ENCODE data around the gene APCDD1.
A peak's percentile ranks its signal among the peaks of the same experiment; 100 is the strongest.
"Not testable (repeated sequence)": the region's sequence is repeated elsewhere in the genome, so short reads cannot be mapped to it uniquely, and the experiment has no call there.

The APCDD1 gene

DNA sequence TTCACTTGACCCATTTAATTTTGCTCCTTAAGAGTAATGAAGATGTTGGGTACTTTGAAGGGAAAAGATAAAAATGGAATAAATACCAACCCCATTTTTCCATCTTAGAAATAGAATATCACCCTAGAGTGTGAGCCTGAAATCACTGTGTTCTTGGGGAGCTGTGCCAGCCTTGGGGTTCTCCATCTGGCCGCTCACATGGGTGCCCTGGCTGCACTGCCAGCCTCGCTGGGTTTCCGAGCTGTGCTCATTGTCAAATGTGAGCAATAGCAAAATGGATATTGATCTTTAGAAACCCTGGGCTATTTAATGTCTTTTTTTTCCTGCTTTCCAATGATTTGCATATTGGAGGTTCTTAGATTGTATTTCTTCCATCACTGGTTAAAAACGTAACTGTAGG is 9.3 kb downstream of the APCDD1 start:
- no peak for DNase-seq

DNA sequence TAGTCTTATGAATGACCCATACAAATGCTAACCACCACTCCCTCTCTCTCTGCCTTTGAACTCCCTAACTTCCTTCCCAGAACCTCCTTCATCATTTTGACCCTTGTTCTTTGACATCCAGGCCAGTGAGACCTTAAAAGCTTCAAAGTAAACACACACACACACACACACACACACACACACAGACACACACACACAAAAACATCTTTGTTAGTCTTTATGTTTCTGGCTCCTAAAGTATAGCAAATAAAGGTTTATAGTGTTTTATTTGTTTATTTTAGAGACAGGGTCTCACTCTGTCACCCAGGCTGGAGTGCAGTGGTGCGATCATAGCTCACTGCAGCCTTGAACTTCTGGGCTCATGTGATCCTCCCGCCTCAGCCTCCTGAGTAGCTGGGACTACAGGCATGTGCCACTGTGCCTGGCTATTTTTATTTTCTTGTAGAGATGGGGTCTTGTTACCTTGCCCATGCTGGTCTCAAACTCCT is 9.8 kb downstream of the APCDD1 start:
- DNase-seq = not testable (repeated sequence)

DNA sequence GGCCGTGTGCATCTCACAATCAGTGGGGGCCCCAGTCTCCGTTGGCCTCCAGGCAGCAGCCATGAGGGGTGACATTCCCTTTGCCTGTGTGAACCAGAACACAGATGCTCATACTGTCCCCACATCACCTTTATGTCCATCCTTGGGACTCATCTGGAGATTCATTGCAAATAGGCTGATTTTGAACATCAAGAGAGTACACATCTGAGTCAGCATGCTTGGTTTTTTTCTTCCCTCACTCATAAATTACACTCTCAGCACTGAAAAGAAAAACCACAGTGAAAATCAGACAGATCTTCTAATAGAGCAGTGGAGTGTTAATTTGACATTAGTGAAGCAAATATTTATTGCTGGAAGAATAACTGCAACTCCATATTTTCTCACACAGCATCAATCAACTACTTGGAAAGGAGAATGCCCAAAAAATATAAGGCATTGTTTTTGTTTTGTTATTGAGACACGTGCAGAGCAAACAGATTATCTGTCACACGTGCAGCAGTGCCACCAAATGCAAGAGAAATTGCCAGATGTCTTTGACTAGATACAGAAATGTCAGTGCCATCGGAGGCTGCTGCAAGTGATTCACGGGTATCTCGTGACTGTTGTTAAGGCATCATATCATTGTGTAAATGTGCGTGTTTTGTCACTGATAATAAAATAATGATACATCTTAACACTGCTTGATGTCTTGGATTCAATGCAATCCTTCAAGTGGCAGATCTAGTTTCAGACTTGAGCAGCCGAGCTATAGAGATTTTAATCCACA is 10.9 kb downstream of the APCDD1 start:
- DNase-seq = no peak

DNA sequence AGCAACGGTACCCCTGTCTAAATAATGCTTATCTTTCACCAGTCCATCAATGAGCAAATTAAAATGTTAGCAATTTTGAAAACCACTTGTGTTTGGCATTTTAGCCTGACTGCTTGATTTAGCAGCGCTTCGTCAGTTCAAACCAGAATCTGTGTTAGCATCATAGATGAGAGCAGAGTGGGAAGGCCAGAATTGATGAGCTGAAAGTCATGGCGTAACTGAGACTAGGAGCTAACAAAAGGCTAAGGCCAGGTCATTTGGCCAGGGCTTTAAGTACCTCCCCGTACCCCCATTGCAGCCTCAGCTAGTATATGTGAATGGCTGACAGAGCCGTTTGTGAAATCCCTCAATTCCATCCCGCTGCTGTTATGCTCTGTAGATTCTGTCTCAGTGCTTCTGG is 16.0 kb downstream of the APCDD1 start:
- DNase-seq = no peak

DNA sequence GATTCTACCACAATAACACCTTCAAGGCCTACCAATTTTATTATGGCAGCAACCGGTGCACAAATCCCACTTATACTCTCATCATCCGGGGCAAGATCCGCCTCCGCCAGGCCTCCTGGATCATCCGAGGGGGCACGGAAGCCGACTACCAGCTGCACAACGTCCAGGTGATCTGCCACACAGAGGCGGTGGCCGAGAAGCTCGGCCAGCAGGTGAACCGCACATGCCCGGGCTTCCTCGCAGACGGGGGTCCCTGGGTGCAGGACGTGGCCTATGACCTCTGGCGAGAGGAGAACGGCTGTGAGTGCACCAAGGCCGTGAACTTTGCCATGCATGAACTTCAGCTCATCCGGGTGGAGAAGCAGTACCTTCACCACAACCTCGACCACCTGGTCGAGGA is 17.1 kb downstream of the APCDD1 start:
- no peak for DNase-seq

DNA sequence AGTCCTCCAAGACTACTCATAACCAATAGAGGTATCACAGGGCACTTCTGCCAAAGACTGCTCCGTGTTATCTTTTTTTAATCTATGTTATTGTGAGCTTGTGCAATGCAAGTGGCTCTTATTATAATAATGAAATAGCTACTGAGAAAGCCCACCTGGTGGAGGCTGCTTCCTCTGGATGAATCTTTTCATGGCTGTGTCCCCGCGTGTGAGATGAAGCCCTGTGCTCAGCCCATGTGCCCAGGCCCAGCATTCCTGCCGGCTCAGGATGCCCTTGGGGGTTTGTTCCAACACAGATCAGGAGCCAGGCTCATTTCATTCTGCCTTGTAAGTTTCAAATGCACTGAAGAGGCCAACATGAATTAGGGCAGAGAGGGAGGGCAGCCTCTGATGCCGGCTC is 18.7 kb downstream of the APCDD1 start:
- DNase-seq = no peak

DNA sequence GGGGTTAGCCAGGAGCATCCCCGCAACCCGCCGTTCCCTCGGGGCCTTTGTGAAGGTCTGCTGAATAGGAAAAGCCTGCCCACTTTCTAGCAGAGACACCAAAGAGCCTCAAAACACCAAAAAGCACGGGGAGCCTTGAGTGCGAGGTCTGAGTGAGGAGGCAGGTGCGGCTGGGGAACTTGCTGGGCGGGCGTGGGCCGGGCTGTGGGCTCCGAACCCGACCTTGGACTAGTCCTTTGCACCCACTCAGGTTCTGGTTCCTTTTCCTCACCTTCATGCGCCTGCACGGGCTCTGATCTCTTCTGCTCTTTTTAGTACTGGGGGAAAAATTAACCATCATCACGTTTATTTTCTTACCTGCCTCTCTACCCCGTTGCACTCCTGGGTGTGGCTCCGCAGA is 19.9 kb downstream of the APCDD1 start:
- DNase-seq = no peak

DNA sequence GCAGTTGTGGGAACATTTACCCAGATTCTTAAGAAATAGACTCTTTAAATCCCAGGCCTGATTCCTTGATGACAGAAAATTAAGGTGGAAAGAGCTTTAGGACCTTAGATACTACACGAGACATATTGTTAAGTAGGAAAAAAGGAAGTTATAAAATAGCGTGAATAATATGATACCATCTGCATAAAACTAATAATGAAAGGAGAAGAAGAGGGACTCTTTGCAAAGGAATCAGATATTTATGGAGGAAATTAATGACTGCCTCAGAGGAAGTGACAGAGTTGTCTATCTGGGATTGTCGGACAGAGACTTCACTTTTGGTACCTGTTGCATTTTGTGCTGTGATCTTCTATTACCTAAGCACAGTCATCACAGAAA is 20.8 kb downstream of the APCDD1 start:
- no peak for DNase-seq

DNA sequence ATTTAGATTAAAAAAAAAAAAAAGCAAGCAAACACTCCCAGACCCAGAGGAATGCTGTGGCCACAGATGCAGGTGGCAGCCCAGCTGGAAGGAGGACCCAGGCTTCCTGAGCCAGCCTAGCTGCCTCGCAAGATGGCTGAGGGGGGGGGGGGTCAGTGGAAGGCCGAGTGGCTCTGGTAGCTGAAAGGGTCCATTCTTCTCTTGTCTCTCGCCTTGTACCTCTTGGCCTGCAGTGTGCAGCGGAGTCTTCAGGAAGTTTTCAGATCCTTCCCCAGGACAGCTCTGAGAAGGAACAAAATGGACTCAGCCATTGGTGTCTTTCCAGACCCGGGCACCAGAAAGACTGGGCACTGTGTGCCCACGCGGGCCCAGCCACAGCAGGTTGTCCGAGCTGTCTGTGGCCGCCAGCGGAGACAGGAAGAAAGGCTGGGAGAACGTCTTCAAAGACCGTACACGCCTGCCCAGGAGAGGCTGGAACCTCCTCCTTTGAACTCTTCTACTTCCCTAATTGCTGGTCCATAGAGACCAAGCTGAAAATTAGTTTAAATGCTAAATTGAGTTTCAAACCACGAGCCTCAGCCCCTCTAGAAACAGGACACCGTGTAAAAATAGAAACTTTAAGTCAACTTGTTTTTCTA is 21.3 kb downstream of the APCDD1 start:
- no peak for DNase-seq

DNA sequence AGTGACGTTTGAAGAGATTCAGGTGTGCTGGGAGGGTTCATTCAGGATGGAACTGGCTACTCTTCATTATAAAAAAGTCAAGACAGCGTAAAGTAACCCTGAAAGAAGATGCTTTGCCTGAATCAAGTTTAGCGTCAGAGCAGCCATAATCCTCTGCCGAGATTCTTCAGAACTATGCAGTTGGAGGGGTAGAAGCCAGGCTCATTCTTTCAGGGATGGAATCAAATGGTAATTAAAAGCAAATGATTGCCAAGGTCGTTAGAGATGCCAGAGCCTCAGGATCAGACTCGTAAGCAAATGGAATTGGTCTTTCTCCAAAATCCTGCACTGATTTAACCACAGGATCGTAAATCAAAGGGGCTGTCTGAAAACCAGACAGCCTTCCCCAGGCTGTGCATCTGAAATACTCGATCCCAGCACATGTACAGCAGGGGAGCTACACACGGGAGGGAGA is 21.9 kb downstream of the APCDD1 start:
- peak; percentile 61 for DNase-seq

DNA sequence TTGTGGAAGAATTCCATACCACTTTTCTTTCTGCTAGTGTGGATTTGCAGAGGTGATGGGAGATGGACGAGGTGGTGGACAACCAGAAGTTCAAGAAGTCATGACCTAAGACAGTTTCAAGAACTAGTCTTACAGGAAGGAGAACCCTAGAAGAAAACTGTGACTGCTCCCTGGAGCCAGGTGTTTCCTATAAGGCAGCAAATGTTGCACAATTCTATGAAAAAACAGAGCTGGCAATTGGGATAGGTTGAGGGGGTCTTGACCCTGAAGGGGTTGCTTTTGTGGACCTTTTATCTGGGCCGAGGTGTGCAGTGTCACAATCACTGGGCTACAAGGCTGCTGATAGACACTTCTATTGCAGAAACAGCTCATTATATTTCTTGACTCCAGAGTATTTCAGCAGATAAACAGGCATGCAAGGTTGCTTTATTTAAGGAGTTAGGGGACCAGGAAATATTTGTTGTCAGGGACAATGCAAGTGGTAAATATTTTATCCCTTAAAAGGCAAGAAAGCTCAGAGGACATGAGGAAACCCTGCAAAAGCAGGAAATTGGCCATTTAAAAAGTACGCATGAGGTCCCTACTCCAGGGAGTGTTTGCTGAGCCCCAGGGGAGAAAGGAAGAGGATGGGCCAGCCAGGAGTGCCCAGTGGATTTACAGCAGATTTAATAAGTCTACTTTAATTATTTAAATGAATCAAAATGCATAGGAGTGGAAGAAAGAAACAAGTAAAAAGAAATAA is 22.9 kb downstream of the APCDD1 start:
- DNase-seq = no peak

DNA sequence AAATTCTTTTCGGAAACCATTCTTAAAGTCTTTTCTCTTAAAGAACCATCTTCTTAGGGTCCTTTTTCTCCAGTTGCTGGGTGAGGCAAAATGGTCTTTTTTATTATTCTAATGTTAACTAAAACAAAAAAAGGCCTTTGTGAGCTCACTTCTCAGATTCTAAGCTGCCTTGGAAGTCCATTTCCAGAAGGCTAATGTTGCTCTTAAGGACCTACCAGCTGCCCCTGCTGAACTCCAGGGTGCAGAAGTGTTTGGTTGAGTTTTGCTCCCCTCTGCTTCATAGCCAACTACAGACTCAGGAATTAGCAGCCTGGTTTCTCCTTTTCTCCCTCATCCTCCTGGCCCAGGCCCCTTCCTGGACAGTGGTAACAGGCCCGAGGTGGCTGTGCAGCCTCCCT is 23.4 kb downstream of the APCDD1 start:
- no peak for DNase-seq

DNA sequence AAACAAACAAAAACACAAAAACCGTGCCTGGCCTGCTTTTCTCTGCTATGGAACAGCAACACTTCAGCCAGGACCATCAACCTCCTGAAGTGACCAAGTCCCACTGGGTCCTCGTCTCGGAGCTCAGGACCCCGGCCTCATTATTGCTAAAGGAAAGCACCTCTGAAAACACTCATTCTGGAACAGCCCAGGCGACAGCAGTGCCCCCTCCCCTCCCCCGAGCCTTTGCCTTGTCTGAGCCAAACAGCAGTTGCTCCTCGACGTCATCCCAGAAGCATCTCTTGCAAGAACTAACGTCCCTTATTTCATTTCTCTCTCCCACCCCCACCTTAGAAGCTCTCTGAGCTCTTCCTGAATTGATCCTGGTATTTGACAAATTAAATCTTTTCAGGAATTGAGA is 27.4 kb downstream of the APCDD1 start:
- peak; percentile 21 for DNase-seq

DNA sequence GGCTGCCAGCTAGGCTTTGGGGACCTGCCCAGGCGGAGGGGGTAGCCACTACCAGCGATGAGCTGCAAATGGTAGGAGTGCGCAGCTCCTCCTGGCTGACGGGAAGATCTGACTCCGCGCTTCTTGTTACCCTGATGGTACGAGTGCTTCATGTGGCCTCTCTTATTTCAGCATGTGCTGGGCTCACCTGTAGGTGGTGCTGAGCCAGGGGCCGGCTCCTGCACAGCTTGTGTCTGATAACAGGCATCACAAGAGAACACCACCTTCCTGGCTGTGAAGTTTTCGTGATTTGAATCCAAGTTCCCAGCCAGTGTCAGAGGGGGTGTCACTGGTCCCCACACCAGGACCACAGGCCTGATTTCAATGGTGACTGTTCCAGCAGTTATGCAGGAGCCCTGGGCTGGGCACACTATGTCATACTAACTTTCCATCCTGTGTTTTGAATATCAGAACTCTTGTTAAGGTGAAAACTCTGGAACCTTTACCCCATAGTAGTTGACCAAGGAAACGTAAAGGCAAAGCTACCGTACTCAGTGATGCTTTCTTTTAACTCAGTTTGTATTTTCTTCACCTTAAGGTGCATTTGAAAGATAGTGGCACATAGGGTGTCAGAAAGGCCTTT is 28.0 kb downstream of the APCDD1 start:
- DNase-seq = no peak

DNA sequence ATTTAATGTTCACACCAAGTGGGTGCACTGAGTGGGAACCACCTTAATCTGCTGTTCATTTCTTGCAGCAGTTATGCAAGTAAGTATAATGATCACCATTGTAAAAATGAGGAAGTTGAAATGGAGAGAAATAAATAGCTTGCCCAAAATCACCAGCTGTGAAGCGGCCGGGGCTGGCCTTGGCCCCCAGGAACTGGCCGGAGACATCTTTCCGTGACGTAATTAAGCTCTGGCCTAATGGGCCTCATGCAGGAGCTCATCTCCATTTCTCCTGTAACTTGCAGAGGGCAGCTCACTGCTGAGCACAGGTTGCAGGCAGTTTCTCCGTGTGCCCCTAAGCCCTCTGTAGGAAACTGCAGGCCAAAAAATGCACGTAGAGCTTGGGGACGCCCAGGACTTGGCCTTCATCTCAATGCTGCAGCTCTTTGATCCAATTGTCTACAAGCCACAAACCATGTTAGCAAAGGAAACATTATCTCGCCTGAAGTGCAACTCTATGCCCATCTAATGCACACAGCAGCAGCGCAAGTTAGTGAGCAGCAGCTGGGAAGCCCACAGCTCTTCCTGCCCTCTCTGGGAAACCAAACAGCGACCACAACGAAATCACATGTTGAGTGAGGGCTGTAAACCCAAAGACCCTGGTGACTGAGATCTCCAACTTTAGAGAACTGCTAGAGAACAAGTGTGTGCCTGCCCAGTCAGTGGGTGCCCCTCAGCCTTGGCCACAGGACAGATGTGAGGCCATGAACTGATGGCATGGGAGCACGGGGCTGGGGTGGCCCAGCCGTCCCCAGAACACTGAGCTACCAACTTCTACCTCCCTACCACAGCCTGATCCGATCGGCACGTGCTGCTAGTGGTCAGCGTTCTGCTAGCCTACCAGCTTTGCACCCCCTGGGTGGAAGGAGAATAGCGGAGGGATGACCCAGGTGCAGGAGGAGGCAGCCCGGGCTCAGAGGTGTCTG is 28.8 kb downstream of the APCDD1 start:
- DNase-seq = no peak

DNA sequence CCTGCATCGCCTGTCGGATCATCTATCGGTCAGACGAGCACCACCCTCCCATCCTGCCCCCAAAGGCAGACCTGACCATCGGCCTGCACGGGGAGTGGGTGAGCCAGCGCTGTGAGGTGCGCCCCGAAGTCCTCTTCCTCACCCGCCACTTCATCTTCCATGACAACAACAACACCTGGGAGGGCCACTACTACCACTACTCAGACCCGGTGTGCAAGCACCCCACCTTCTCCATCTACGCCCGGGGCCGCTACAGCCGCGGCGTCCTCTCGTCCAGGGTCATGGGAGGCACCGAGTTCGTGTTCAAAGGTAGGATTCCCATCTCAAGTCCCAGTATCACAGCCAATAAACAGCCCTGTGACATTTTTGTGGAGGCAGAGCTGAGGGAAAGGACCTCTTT is 31.0 kb downstream of the APCDD1 start:
- no peak for DNase-seq

DNA sequence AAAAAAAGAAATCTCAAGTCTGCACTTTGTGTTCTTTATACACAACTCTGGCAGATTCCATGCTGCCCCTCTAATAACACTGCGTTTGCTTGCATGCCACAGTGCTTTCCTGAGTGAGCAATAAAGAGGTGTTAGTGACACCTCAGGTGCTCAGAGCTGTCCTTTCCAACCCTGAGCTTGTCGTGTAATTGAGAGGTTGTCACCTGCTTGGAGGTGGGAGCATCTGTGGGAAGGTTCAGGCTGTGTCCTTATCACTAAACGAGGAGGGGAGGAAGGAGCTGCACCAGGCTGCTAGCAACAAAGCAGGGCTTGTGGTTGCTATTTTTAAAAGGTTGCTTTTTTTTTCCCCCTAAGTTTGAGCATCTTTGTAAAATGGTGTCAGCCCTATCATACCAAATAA is 31.9 kb downstream of the APCDD1 start:
- no peak for DNase-seq

DNA sequence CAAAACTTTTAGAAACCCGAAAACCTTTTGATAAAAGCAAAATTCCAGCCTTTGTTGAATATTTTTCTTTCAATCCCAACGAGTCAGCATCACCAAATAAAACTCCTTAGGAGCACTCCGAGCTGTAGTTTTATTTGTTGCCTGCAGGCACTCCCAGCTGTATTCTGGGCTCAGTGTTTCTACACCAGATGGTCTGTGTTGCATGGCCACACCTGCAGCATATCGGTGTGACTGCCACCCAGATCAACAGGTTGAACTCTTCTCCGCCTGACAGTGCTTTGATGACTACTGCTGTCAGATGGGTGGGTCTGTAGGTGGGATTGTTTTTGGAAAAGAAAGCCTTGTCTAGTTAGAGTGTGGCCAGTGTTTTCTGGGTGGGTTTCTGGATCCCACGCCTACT is 32.7 kb downstream of the APCDD1 start:
- no peak for DNase-seq

DNA sequence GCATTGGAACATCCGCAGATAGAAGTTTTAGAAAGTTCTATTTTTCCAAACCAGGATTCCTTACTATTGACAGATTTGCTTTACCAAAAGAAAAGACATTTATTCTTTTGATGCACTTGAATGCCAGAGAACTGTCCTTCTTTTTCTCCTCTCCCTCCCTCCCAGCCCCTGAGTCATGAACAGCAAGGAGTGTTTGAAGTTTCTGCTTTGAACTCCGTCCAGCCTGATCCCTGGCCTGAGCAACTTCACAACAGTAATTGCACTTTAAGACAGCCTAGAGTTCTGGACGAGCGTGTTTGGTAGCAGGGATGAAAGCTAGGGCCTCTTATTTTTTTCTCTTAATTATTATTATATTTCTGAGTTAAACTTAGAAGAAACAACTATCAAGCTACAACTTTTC is 33.6 kb downstream of the APCDD1 start:
- DNase-seq = no peak

DNA sequence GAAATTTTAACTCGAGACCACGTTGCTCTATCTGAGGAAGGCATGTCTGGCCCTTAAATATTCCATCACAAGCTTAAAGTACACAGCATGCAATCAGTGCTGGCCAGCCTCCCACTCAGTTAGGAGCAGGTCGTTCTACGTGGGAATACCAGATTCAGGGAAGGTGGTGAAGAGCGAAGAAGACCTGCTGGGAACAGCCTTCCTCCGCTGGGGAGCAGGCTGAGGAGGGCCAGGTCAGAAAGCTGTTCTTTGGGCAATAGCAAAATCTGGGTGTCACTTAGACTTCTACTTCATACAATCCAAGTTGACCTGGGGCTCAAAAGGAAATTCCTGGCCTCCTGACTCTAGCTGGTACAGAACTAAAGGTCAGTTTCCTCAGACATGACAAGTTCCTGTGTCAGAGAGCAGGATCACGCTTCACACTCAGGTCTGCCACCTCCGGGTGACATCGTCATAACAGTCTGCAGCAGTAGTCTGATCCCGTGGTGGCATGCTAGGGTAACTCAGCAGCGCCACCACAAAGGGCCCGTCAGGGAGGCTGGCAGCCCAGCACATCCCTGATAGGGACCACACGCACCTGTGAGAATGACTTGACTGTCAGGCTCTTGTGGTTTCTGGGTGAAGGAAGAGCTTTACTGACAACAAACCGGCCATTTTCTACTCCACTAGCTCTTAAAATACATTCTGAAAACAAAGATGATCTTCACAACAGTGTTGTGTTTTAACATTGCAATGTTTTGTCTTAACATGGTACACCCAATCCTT is 36.1 kb downstream of the APCDD1 start:
- DNase-seq = no peak

DNA sequence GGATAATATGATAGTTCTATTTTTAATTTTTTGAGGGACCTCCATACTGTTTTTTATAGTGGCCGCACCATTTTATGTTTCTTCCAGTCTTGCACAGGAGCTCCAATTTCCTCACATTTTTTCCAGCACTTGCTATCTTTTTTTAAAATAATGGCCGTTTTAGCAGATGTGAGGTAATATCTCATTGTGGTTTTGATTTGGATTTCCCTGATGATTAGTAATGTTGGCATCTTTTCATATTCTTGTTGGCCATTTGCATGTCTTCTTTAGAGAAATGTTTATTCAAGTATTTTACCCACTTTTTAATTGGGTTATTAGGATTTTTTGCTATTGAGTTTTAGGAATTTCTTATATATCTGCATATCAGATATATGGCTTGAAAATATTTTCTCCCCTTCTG is 41.5 kb downstream of the APCDD1 start:
- no peak for DNase-seq
